Large intestine (tissue), 3 donors: ENCODE measurements around the gene TTC31. TPM values are rescaled to one million over a fixed set of nuclear protein-coding genes. Genes with fewer than 3 reads are reported as not detected.
"Not testable (repeated sequence)": the region's sequence is repeated elsewhere in the genome, so short reads cannot be mapped to it uniquely, and the experiment has no call there.

Source experiments
- DNase-seq, 2 donors: peaks; one replicate each; pipeline versions ENCODE4 v3.0.0 to v3.0.0-alpha.2; 2013
- H3K27ac ChIP-seq: one replicate; pipeline ENCODE4 v1.5.1; 2013; ENCODE audit warnings: low read length
- H3K27me3 ChIP-seq: 2 replicates; pipeline ENCODE4 v1.6.1; 2013; ENCODE audit warnings: low read length; ENCODE audit not compliant: control insufficient read depth, insufficient read depth
- H3K36me3 ChIP-seq: 2 replicates; pipeline ENCODE4 v1.6.1; 2013; ENCODE audit warnings: low read length; ENCODE audit not compliant: control insufficient read depth, insufficient read depth
- H3K4me1 ChIP-seq: one replicate; pipeline ENCODE4 v1.6.1; 2013; ENCODE audit warnings: low read length; ENCODE audit not compliant: control insufficient read depth, insufficient read depth
- H3K4me3 ChIP-seq: one replicate; pipeline ENCODE4 v1.5.1; 2013; ENCODE audit warnings: low read length
- H3K9me3 ChIP-seq: one replicate; pipeline ENCODE4 v1.6.1; 2013; ENCODE audit warnings: mild to moderate bottlenecking, low read depth, low read length, moderate library complexity; ENCODE audit not compliant: control insufficient read depth
- WGBS: methylation state at CpG from one replicate; pipeline ENCODE4 v1.1.5; 2013; ENCODE audit warnings: low lambda C conversion rate; ENCODE audit not compliant: insufficient coverage; 5-methylcytosine and 5-hydroxymethylcytosine counted together
- polyA plus RNA-seq: library from polyadenylated mRNA; unstranded; fragments of 120-200 nt; gene quantifications from one replicate; pipeline ENCODE4 v1.2.1, GENCODE V29; 2013

TTC31 gene
- polyA plus RNA-seq, 1 donor, result 51.4 TPM

- DNase-seq, result peak in 1 of 2 donors; percentile 76
- no CpG with 5 or more reads among the region's 46 CpGs for WGBS
- H3K27me3 ChIP-seq, result no peaks in the 10 kb centered on the region
- H3K4me1 ChIP-seq, result peaks cover 26% of the 10 kb centered on the region
- no peaks in the 10 kb centered on the region for H3K9me3 ChIP-seq
- H3K36me3 ChIP-seq, result peaks cover 20% of the 10 kb centered on the region
- peak overlapping the region; percentile 100 for H3K27ac ChIP-seq
- H3K4me3 ChIP-seq, result peak overlapping the region; percentile 93
Observed at GRCh38 chr2:74457549-74458131, 25.2 kb upstream of the TTC31 start.

- H3K36me3 ChIP-seq, result peaks cover 24% of the 10 kb centered on the region
- peak; percentile 100 for DNase-seq
- peak within 1 kb of the TSS; percentile 93 for H3K4me3 ChIP-seq
- H3K4me1 ChIP-seq, result peaks cover 32% of the 10 kb centered on the region
- H3K27me3 ChIP-seq, result no peaks in the 10 kb centered on the region
- H3K27ac ChIP-seq, result peak within 1 kb of the TSS; percentile 100
- no CpG with 5 or more reads among the region's 38 CpGs for WGBS
- no peaks in the 10 kb centered on the region for H3K9me3 ChIP-seq
Observed at GRCh38 chr2:74458132-74458937, 24.5 kb upstream of the TTC31 start, which contains the start of gene WBP1. Gene WBP1, plus strand, starts transcription at chr2:74458438. Its CDS starts 165 bp downstream, at chr2:74458603.

GRCh38 chr2:74458938-74459363 is 23.9 kb upstream of the TTC31 start:
- peaks cover 24% of the 10 kb centered on the region for H3K36me3 ChIP-seq

GRCh38 chr2:74459503-74460118 is 23.3 kb upstream of the TTC31 start:
- not testable (repeated sequence) for DNase-seq, H3K27me3 ChIP-seq, H3K27ac ChIP-seq, H3K9me3 ChIP-seq
- H3K4me3 ChIP-seq, result peak overlapping the region; percentile 66
- WGBS, result no CpG with 5 or more reads among the region's 13 CpGs
- H3K36me3 ChIP-seq, result peaks cover 24% of the 10 kb centered on the region
- H3K4me1 ChIP-seq, result peaks cover 38% of the 10 kb centered on the region

More at GRCh38 chr2:74458938-74459363, 23.9 kb upstream of the TTC31 start:
- Histone ChIP-seq H3K27ac (peak overlapping the region; percentile 34), H3K27me3 (no peaks in the 10 kb centered on the region), H3K4me1 (peaks cover 35% of the 10 kb centered on the region), H3K4me3 (peak overlapping the region; percentile 66), H3K9me3 (no peaks in the 10 kb centered on the region)
- no CpG with 5 or more reads among the region's 10 CpGs for WGBS
- DNase-seq, result no peak

- Histone ChIP-seq H3K36me3 (peaks cover 24% of the 10 kb centered on the region), H3K4me1 (peaks cover 38% of the 10 kb centered on the region)
- not testable (repeated sequence) for H3K9me3 ChIP-seq, H3K27me3 ChIP-seq, DNase-seq, H3K27ac ChIP-seq, H3K4me3 ChIP-seq
- WGBS, result no CpG with 5 or more reads among the region's 10 CpGs
Observed at GRCh38 chr2:74460187-74460586, 22.7 kb upstream of the TTC31 start.

- no peaks in the 10 kb centered on the region for H3K27me3 ChIP-seq
- H3K9me3 ChIP-seq, result no peaks in the 10 kb centered on the region
- peaks cover 27% of the 10 kb centered on the region for H3K4me1 ChIP-seq
- peaks cover 24% of the 10 kb centered on the region for H3K36me3 ChIP-seq
- no peak overlapping the region for H3K4me3 ChIP-seq
- 82% methylated on average over 3 of the region's 27 CpGs for WGBS
- no peak overlapping the region for H3K27ac ChIP-seq
- no peak for DNase-seq
Observed at GRCh38 chr2:74461187-74462053, 21.5 kb upstream of the TTC31 start.

GRCh38 chr2:74462054-74462785 is 20.7 kb upstream of the TTC31 start:
- H3K4me3 ChIP-seq, result no peak overlapping the region
- no CpG with 5 or more reads among the region's 20 CpGs for WGBS
- peaks cover 21% of the 10 kb centered on the region for H3K4me1 ChIP-seq
- no peak for DNase-seq
- H3K27ac ChIP-seq, result no peak overlapping the region
- no peaks in the 10 kb centered on the region for H3K27me3 ChIP-seq
- H3K9me3 ChIP-seq, result no peaks in the 10 kb centered on the region
- H3K36me3 ChIP-seq, result peaks cover 24% of the 10 kb centered on the region

- Histone ChIP-seq H3K4me3 (no peak overlapping the region), H3K27me3 (no peaks in the 10 kb centered on the region), H3K4me1 (peaks cover 21% of the 10 kb centered on the region), H3K9me3 (no peaks in the 10 kb centered on the region), H3K27ac (peak overlapping the region; percentile 11), H3K36me3 (peaks cover 24% of the 10 kb centered on the region)
- no peak for DNase-seq
- no CpG with 5 or more reads among the region's 4 CpGs for WGBS
Observed at GRCh38 chr2:74462786-74463105, 20.1 kb upstream of the TTC31 start.

GRCh38 chr2:74464406-74464805 is 18.5 kb upstream of the TTC31 start:
- Histone ChIP-seq H3K27ac (peak overlapping the region; percentile 75), H3K36me3 (peaks cover 24% of the 10 kb centered on the region), H3K4me1 (peaks cover 16% of the 10 kb centered on the region), H3K9me3 (no peaks in the 10 kb centered on the region), H3K27me3 (no peaks in the 10 kb centered on the region), H3K4me3 (peak overlapping the region; percentile 90)
- peak in 1 of 2 donors; percentile 39 for DNase-seq
- WGBS, result no CpG with 5 or more reads among the region's 13 CpGs
